Endothelial cell of umbilical vein (primary cell): Measurements from ENCODE around the gene HMGCS1.
"Not testable (repeated sequence)": the region's sequence is repeated elsewhere in the genome, so short reads cannot be mapped to it uniquely, and the experiment has no call there.

ENCODE experiments used
- CTCF ChIP-seq, 2 donors: IDR thresholded peaks; 1 replicate in 1 of 2; 2 replicates in 1 of 2; pipeline ENCODE4 v1.5.1; 2011; ENCODE audit warnings: low read length in 2 of 2, mild to moderate bottlenecking in 2 of 2, moderate library complexity in 2 of 2, control low read depth in 1 of 2, inconsistent platforms in 1 of 2, low read depth in 1 of 2; ENCODE audit not compliant: insufficient read depth in 1 of 2; ENCODE audit errors: extremely low read depth in 1 of 2
- EZH2 ChIP-seq: IDR thresholded peaks from 2 replicates; pipeline ENCODE4 v1.6.1; 2012; ENCODE audit warnings: borderline replicate concordance, low read depth, mild to moderate bottlenecking, moderate library complexity, low read length, inconsistent platforms; ENCODE audit not compliant: severe bottlenecking
- GATA2 ChIP-seq: IDR thresholded peaks from 2 replicates; pipeline ENCODE4 v1.7.0; 2011; ENCODE audit warnings: low read depth, mild to moderate bottlenecking, moderate library complexity, mixed read lengths, low read length; ENCODE audit not compliant: insufficient read length, insufficient read depth
- JUN ChIP-seq: IDR thresholded peaks from 2 replicates; pipeline ENCODE4 v1.6.1; 2011; ENCODE audit warnings: borderline replicate concordance, low read depth; ENCODE audit not compliant: insufficient read length, insufficient read depth
- MAX ChIP-seq: IDR thresholded peaks from 2 replicates; pipeline ENCODE4 v1.6.1; 2011; ENCODE audit not compliant: insufficient read depth, insufficient read length
- MYC ChIP-seq: IDR thresholded peaks from one replicate; pipeline ENCODE4 v1.6.1; 2011; ENCODE audit warnings: mild to moderate bottlenecking, low read depth, low read length
- POLR2A ChIP-seq: IDR thresholded peaks from 2 replicates; pipeline ENCODE4 v1.6.1; 2012; ENCODE audit warnings: low read depth, mild to moderate bottlenecking, control low read depth, low read length
- POLR2AphosphoS5 ChIP-seq: IDR thresholded peaks from 2 replicates; pipeline ENCODE4 v1.6.1; 2012; ENCODE audit warnings: low read depth, mild to moderate bottlenecking, control low read depth, low read length, moderate library complexity; ENCODE audit not compliant: insufficient read depth

DNA sequence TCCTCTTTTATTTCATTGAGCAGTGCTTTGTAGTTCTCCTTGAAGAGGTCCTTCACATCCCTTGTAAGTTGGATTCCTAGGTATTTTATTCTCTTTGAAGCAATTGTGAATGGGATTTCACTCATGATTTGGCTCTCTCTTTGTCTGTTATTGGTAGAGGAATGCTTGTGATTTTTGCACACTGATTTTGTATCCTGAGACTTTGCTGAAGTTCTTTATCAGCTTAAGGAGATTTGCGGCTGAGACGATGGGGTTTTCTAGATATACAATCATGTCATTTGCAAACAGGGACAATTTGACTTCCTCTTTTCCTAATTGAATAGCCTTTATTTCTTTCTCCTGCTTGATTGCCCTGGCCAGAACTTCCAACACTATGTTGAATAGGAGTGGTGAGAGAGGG lies 50.9 kb downstream of the HMGCS1 start:
- TF ChIP-seq CTCF (IDR thresholded peaks at IDR 0.05; ENCODE audit: extremely low read depth in 1 of 2, insufficient read depth in 1 of 2, low read depth in 1 of 2, low read length in 2 of 2); GATA2; EZH2; MAX; POLR2A; MYC; POLR2AphosphoS5; JUN: not testable (repeated sequence)
